HepG2 (cell line): ENCODE measurements around the gene EIF5B. TPM values are rescaled to one million over a fixed set of nuclear protein-coding genes. Genes with fewer than 3 reads are reported as not detected.

ENCODE experiments used
- HMGA1 ChIP-seq: sonication (generic); formaldehyde crosslinking; conservative IDR thresholded peaks from 2 replicates; pipeline ENCODE4 v1.4.0; 2020; ENCODE audit warnings: missing genetic modification reagents
- KMT2A ChIP-seq: sonication (generic); formaldehyde crosslinking; IDR thresholded peaks from 2 replicates; pipeline ENCODE4 v1.4.0; 2020; ENCODE audit warnings: missing genetic modification reagents
- KMT2B ChIP-seq: IDR thresholded peaks from 2 replicates; pipeline ENCODE4 v1.6.1; 2016; ENCODE audit warnings: missing genetic modification reagents, missing compliant biosample characterization
- NR0B2 ChIP-seq: sonication (generic); formaldehyde crosslinking; IDR thresholded peaks from 2 replicates; pipeline ENCODE4 v1.4.0; 2020; ENCODE audit warnings: mild to moderate bottlenecking, missing genetic modification reagents
- PLRG1 ChIP-seq: fragments of 450-650 bp; conservative IDR thresholded peaks from 2 replicates; pipeline ENCODE4 v1.6.1; 2016
- ZBTB40 ChIP-seq, 2 experiments: fragments of 450-650 bp in 1 of 2; sonication (generic) in 1 of 2; formaldehyde crosslinking in 1 of 2; IDR thresholded peaks; 2 replicates each; pipeline versions ENCODE4 v1.6.1 to v1.8.0; 2016 to 2022; ENCODE audit warnings: antibody characterized with exemption in 1 of 2, mild to moderate bottlenecking in 1 of 2, missing genetic modification reagents in 1 of 2
- ZFP62 ChIP-seq: sonication (generic); formaldehyde crosslinking; IDR thresholded peaks from 2 replicates; pipeline ENCODE4 v1.4.0; 2020; ENCODE audit warnings: missing genetic modification reagents
- ZNF3 ChIP-seq: IDR thresholded peaks from 2 replicates; pipeline ENCODE4 v1.7.0; 2017; ENCODE audit warnings: inconsistent platforms
- ZNF75D ChIP-seq: sonication (generic); formaldehyde crosslinking; IDR thresholded peaks from 2 replicates; pipeline ENCODE4 v1.8.1; 2023; ENCODE audit warnings: missing genetic modification reagents, mild to moderate bottlenecking, borderline replicate concordance
- ZNF761 ChIP-seq: sonication (generic); formaldehyde crosslinking; conservative IDR thresholded peaks from 2 replicates; pipeline ENCODE4 v1.4.0; 2020; ENCODE audit warnings: mild to moderate bottlenecking, missing genetic modification reagents
- polyA plus RNA-seq, 8 experiments: library from polyadenylated mRNA; depleted of rRNA in 3 of 8; stranded (reverse) in 7 of 8; unstranded in 1 of 8; fragments of >200 nt; fragmentation: Illumina TruSeq in 4 of 8; extraction: Trizol in 4 of 8; gene quantifications; 2 replicates each; pipeline versions ENCODE4 v1.2.1 to v1.2.3, GENCODE V29; 2011 to 2016; ENCODE audit warnings: low read depth in 4 of 8, missing spikeins in 1 of 8, mixed read lengths in 1 of 8; ENCODE audit not compliant: insufficient read depth in 1 of 8
- total RNA-seq, 5 experiments: library from RNA; depleted of rRNA; stranded (reverse); fragments of >200 nt; fragmentation: Illumina TruSeq; extraction: Trizol; gene quantifications; 2 replicates each; pipeline ENCODE4 v1.2.3, GENCODE V29; 2016; ENCODE audit warnings: low read depth in 1 of 5
- TF ChIP-seq, protein P1 (sequence below): sonication (generic); formaldehyde crosslinking; IDR thresholded peaks from 2 replicates; pipeline ENCODE4 v1.4.0; 2020; ENCODE audit warnings: missing genetic modification reagents, mild to moderate bottlenecking, borderline replicate concordance
- TF ChIP-seq, protein P2 (sequence below): sonication (generic); formaldehyde crosslinking; IDR thresholded peaks from 2 replicates; pipeline ENCODE4 v1.5.0; 2020; ENCODE audit warnings: mild to moderate bottlenecking, missing genetic modification reagents, moderate library complexity

Gene EIF5B
- total and polyA plus RNA-seq, 2 of the 13 experiments (the other 11 are each of a cell fraction or from before 2014, with no cell fraction given) = 8.8 to 32.1 TPM

DNA sequence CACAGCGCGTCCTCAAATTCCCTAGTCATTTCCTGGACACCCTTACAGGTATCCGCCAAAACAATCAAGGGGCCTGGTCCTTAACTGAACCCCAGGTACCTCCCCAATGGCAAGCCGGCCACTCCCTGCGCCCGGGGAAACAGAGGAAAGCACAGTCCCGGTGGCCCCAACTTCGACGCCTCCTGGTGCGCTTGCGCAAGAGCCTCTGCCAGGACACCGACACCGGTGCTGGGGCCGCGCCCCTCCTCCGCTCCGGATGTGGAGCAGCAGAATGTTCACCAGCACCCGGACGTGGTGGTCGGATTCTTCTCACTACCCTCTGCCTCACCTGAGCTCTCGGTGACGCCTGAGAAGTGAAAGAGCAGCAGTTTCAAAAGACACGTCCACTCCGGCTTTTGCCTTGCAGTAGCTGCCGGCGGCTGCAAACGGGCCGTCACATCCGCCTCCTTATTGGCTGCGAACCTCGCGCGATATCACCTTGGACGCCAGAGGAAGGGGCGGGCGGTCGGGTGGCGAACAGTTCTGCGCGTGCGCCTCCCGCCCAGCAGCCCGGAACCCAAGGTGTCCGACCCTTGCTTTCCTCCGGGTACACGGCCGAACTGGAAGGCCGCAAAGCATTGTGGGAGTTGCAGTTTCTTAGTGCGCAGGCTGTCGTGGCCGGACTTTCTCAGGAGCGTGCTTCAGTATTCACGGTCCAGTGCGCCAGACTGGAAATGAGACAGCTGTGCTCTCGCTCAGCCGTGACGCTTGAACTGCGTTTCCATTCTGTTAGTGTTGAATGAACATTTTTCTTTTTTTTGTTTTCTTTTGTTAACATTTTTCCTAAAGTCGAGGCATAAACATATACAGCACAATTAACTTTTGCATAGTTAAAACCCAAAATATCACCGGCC, 1.0 kb upstream of the EIF5B start, which contains the start of gene TXNDC9 (continued):
- TF ChIP-seq, protein P1, sequence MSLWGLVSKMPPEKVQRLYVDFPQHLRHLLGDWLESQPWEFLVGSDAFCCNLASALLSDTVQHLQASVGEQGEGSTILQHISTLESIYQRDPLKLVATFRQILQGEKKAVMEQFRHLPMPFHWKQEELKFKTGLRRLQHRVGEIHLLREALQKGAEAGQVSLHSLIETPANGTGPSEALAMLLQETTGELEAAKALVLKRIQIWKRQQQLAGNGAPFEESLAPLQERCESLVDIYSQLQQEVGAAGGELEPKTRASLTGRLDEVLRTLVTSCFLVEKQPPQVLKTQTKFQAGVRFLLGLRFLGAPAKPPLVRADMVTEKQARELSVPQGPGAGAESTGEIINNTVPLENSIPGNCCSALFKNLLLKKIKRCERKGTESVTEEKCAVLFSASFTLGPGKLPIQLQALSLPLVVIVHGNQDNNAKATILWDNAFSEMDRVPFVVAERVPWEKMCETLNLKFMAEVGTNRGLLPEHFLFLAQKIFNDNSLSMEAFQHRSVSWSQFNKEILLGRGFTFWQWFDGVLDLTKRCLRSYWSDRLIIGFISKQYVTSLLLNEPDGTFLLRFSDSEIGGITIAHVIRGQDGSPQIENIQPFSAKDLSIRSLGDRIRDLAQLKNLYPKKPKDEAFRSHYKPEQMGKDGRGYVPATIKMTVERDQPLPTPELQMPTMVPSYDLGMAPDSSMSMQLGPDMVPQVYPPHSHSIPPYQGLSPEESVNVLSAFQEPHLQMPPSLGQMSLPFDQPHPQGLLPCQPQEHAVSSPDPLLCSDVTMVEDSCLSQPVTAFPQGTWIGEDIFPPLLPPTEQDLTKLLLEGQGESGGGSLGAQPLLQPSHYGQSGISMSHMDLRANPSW (CRISPR knock-in tag) = peak; percentile 81
- TF ChIP-seq KMT2B (CRISPR knock-in tag) (peak; percentile 99), KMT2A (CRISPR knock-in tag) (peak; percentile 98), NR0B2 (CRISPR knock-in tag) (no peak; the same call in 1 of the 2 replicates), PLRG1 (no peak), ZFP62 (CRISPR knock-in tag) (no peak), ZNF3 (CRISPR knock-in tag) (no peak), ZNF761 (CRISPR knock-in tag) (peak; percentile 88), ZBTB40 (IDR thresholded peaks at IDR 0.05) (peak; percentile 80), ZBTB40 (CRISPR knock-in tag; IDR thresholded peaks at IDR 0.05) (peak; percentile 92), HMGA1 (no peak), ZNF75D (CRISPR knock-in tag) (no peak)
- TF ChIP-seq, protein P2, sequence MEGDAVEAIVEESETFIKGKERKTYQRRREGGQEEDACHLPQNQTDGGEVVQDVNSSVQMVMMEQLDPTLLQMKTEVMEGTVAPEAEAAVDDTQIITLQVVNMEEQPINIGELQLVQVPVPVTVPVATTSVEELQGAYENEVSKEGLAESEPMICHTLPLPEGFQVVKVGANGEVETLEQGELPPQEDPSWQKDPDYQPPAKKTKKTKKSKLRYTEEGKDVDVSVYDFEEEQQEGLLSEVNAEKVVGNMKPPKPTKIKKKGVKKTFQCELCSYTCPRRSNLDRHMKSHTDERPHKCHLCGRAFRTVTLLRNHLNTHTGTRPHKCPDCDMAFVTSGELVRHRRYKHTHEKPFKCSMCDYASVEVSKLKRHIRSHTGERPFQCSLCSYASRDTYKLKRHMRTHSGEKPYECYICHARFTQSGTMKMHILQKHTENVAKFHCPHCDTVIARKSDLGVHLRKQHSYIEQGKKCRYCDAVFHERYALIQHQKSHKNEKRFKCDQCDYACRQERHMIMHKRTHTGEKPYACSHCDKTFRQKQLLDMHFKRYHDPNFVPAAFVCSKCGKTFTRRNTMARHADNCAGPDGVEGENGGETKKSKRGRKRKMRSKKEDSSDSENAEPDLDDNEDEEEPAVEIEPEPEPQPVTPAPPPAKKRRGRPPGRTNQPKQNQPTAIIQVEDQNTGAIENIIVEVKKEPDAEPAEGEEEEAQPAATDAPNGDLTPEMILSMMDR (CRISPR knock-in tag) = peak; percentile 63
